Activated CD4-positive, alpha-beta T cell treated with anti-CD3 and anti-CD28 coated beads, Interleukin-2, amount 10 ng/mL, durations not matched to agents 24 days and 14 days (primary cell): ENCODE data around the gene BST1. TPM values are rescaled to one million over a fixed set of nuclear protein-coding genes. Genes with fewer than 3 reads are reported as not detected.
"Not testable (repeated sequence)": the region's sequence is repeated elsewhere in the genome, so short reads cannot be mapped to it uniquely, and the experiment has no call there.

ENCODE experiments used
- DNase-seq: peaks from one replicate; pipeline ENCODE4 v3.0.0; 2022
- H3K27ac Mint-ChIP-seq: one replicate; pipeline ENCODE4 v1.8.0; 2022; ENCODE audit warnings: mild to moderate bottlenecking, mixed read lengths
- H3K27me3 Mint-ChIP-seq: one replicate; pipeline ENCODE4 v1.8.0; 2022; ENCODE audit warnings: mixed read lengths
- H3K36me3 Mint-ChIP-seq: one replicate; pipeline ENCODE4 v1.8.0; 2022; ENCODE audit warnings: low read depth, mild to moderate bottlenecking, mixed read lengths
- H3K4me1 Mint-ChIP-seq: one replicate; pipeline ENCODE4 v1.8.0; 2021; ENCODE audit warnings: mixed read lengths
- H3K4me3 Mint-ChIP-seq: one replicate; pipeline ENCODE4 v1.8.0; 2022; ENCODE audit warnings: mild to moderate bottlenecking, moderate library complexity, mixed read lengths
- H3K9me3 Mint-ChIP-seq: one replicate; pipeline ENCODE4 v1.8.0; 2021; ENCODE audit warnings: mixed read lengths
- intact Hi-C: fragments of 100-400 bp; cut with micrococcal nuclease; formaldehyde crosslinking; loops from one replicate; pipeline ENCODE4 v1.15.1; 2023
- total RNA-seq: library from RNA; stranded (reverse); gene quantifications from 2 replicates; pipeline ENCODE4 v1.2.3, GENCODE V29; 2022

Gene BST1
- total RNA-seq, 1 donor from 2014 or later, result 0.72 TPM

DNA sequence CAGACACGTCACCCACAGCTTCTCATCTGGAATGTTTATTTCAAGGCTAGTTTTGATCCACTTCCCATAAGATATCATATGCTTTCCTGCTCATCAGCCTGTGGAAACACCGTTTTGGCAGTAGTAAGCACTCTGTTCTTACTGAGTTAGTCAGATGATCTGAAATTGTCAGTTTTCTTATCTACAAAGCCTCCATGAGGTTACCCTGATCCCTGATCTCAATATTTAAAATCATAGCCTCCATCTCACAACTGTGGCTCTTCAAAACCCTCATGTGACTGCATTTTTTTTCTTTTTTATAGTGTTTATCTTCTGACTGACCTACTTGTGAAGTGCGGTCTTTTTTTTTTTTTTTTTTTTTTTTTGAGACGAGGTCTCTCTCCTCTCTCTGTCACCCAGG is 22.7 kb downstream of the BST1 start:
- Mint-ChIP-seq H3K36me3 (no peaks in the 10 kb centered on the region), H3K27me3 (peaks cover 2% of the 10 kb centered on the region), H3K27ac (no peak overlapping the region), H3K4me3 (no peak overlapping the region), H3K4me1 (peaks cover 5% of the 10 kb centered on the region), H3K9me3 (no peaks in the 10 kb centered on the region)
- DNase-seq, result no peak
- intact Hi-C loops, result no loop called here

DNA sequence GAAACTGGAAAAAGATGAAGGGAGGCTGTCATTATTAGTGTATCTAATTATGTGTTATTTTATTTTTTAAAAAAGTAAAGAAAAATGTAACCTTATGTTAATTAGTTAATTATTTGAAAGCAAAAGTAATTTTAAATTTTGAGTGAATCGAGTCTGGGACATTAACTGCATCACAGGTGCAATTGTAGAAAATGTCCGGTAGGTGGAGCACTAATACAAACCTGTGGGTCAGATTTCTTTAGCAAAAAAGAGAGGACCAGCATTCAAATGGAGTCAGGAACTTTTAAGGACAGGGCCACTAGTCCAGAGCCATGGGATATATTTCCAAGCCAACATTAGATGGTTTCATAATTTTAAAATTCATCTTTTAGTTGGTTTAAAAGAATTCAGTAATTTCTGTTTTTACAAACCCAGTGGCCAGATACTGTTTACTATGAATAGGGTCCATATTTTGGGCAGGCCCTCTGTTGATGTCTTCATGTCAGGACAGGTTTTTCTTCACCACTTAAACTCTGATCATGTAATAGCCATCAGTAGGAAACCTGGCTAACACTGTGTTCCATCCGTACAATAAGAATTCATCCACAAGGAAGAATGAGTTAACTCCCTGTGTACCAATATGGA is 27.2 kb downstream of the BST1 start:
- intact Hi-C loops, result loop anchor here (1.0 to 2.0 kb wide), 7 partner anchors 8 to 271 kb away; partner anchors contain the start of gene CD38
- H3K36me3 Mint-ChIP-seq, result peaks cover 4% of the 10 kb centered on the region
- H3K9me3 Mint-ChIP-seq, result peaks cover 10% of the 10 kb centered on the region
- H3K27me3 Mint-ChIP-seq, result peaks cover 2% of the 10 kb centered on the region
- no peak overlapping the region for H3K27ac Mint-ChIP-seq
- peak; percentile 81 for DNase-seq
- no peak overlapping the region for H3K4me3 Mint-ChIP-seq
- H3K4me1 Mint-ChIP-seq, result peaks cover 21% of the 10 kb centered on the region

DNA sequence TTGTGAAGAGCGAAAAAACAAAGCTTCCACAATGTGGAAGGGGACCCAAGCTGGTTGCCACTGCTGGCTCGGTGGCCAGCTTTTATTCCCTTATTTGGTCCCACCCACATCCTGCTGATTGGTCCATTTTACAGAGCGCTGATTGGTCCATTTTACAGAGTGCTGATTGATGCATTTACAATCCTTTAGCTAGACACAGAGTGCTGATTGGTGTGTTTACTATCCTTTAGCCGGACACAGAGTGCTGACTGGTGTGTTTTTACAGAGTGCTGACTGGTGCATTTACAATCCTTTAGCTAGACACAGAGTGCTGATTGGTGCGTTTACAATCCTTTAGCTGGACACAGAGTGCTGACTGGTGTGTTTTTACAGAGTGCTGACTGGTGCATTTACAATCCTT is 30.2 kb downstream of the BST1 start:
- DNase-seq, intact Hi-C loops, H3K27me3 Mint-ChIP-seq, H3K27ac Mint-ChIP-seq, H3K36me3 Mint-ChIP-seq, H3K4me3 Mint-ChIP-seq: not testable (repeated sequence)
- Mint-ChIP-seq H3K9me3 (peaks cover 14% of the 10 kb centered on the region), H3K4me1 (peaks cover 36% of the 10 kb centered on the region)

DNA sequence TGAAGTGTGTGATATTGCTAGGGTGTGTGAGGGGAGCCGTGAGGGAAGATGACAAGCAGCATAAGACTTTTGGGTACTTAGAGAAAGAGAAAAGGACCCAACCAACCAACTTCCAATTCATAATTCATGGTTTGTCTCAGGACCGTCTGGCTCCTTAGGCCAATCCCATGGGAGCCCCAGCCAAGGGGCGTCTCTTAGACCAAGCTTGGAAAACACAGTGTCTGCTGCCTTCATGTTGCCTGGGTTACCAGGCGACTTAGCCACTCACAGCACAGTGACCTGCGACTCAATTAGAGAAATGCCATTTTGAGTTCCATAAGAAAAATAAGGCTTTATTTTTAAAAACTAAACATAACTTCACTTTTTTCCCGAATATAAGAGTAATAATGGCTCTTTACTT is 32.7 kb downstream of the BST1 start:
- H3K9me3 Mint-ChIP-seq, result peaks cover 16% of the 10 kb centered on the region
- no peak for DNase-seq
- no peaks in the 10 kb centered on the region for H3K27me3 Mint-ChIP-seq
- H3K27ac Mint-ChIP-seq, result no peak overlapping the region
- peaks cover 15% of the 10 kb centered on the region for H3K36me3 Mint-ChIP-seq
- intact Hi-C loops, result loop anchor here (5.0 kb wide), 1 partner anchor 53 kb away; the partner anchor contains the start of gene FAM200B
- peaks cover 46% of the 10 kb centered on the region for H3K4me1 Mint-ChIP-seq
- no peak overlapping the region for H3K4me3 Mint-ChIP-seq

DNA sequence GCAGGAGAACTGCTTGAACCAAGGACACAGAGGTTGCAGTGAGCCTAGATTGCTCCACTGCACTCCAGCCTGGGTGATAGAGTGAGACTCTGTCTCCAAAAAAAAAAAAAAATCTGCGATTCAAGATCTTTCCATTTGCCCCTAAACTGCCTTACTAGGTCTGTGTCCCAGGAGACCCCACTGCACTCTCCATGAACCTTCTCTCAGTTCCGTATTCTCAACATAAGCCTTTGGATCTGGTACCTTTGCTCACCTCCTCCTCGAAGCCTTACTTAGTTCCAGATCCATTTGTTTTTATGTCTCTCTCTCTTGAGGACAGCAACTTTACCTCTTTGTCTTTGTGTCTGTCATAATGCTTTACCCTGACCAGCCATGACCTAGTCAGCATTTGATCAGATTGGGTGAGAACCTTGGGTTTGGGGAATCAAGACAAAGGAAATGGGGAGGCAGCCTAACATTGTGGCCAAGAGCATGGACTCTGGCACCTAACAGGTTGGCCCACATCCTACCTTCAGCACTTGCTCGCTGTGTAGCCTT is 33.7 kb downstream of the BST1 start:
- no peak for DNase-seq
- Mint-ChIP-seq H3K4me1 (peaks cover 38% of the 10 kb centered on the region), H3K9me3 (peaks cover 16% of the 10 kb centered on the region), H3K27me3 (no peaks in the 10 kb centered on the region), H3K4me3 (no peak overlapping the region), H3K36me3 (peaks cover 21% of the 10 kb centered on the region), H3K27ac (no peak overlapping the region)
- intact Hi-C loops, result loop anchor here (5.0 kb wide), 1 partner anchor 54 kb away; the partner anchor contains the start of gene FAM200B

DNA sequence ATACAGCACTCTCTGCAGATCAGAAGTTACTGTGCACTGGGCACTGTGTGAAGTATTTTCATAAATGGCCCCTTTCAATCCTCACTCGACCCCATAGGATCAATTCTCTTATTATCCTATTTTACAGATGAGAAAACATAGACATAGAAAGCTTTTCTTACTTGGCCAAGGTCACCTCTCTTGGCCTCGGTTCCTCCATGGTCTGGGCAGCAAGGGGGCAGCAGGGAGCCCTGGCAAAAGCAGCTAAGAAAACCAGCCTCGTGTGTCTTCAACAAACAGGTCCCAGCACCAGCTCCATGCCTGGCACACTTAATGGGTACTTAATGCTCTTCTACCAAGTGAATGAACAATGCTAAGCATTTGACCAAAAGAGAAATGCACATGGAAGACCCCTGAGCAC is 34.4 kb downstream of the BST1 start:
- DNase-seq, result no peak
- Mint-ChIP-seq H3K4me3 (no peak overlapping the region), H3K4me1 (peaks cover 38% of the 10 kb centered on the region), H3K27ac (no peak overlapping the region), H3K9me3 (peaks cover 21% of the 10 kb centered on the region), H3K36me3 (peaks cover 26% of the 10 kb centered on the region), H3K27me3 (no peaks in the 10 kb centered on the region)
- intact Hi-C loops, result loop anchor here (5.0 kb wide), 1 partner anchor 55 kb away; the partner anchor contains the start of gene FAM200B

DNA sequence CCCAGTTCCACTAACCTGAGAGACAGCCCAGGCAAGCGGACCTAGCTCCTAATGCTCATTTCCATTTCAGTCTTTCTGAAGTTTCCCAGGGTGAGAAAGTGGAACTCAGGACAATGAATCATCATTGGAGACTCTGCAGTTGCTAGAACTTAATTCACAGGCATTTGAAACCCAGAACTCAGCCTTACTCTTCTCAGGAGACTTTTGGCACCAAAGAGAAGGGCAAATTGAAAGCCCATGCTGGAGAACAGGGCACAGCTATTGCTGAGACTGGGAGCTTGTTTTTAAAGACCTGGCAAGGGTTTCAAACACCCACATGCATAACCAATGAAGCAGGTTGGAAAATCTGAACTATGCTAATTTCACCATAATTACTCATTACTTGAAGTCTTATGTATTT is 36.0 kb downstream of the BST1 start:
- H3K4me1 Mint-ChIP-seq, result peaks cover 40% of the 10 kb centered on the region
- H3K36me3 Mint-ChIP-seq, result peaks cover 29% of the 10 kb centered on the region
- no peak for DNase-seq
- no peaks in the 10 kb centered on the region for H3K27me3 Mint-ChIP-seq
- H3K9me3 Mint-ChIP-seq, result peaks cover 17% of the 10 kb centered on the region
- H3K27ac Mint-ChIP-seq, result peak overlapping the region; percentile 77
- intact Hi-C loops, result loop anchor here (1.0 to 5.0 kb wide), 6 partner anchors 9 to 57 kb away; partner anchors contain the start of gene FAM200B
- peak overlapping the region; percentile 27 for H3K4me3 Mint-ChIP-seq

DNA sequence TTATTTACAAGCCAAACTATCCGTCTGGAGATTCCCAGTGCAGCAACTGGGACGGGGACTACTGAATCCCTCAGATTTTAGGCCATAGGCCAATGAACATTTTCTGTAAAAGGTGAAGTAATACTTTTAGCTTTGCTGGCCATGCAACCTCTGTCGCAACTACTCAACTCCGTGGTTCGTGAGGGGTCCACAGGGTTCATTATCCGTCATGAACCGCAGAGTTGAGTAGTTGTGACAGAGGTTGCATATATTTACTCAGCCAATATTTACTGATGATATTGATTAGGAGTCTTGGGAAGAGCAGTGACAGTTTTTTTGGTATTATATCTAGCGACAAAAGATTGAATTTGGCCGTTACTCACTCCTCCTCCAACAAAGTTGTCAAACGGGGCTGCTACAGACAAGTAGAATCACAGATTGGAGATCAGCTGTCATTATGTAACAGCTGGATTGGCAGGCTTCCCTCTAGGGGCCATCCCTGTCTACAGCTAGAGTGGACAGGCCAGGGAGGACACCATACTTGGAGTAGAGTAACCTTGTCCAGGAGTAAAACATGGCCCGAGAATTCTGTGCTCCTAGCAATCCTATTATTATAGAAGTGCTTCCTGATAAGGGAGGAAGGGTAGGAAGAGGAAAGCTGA is 38.0 kb downstream of the BST1 start:
- Mint-ChIP-seq H3K27ac (no peak overlapping the region), H3K4me1 (peaks cover 31% of the 10 kb centered on the region)
- DNase-seq, result no peak

DNA sequence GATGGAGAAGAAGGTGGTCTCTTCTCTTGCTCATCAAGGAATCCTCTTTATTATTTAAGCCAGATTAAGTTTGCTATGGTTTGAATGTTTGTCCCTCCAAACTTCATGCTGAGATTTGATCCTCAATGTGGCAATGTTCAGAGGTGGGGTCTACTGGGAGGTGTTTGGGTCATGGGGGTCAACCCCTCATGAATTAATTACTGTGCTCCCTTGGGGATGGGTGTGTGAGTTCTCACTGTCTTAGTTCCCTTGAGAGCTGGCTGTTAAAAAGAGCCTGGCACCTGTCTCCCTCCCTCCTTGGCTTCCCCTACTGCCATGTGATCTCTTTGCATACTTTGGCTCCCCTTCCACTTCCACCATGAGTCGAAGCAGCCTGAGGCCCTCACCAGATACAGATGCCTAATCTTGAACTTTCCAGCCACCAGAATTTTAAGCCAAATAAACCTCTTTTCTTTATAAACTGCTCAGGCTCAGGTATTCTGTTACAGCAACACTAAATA is 39.3 kb downstream of the BST1 start:
- no peaks in the 10 kb centered on the region for H3K27me3 Mint-ChIP-seq
- peaks cover 29% of the 10 kb centered on the region for H3K9me3 Mint-ChIP-seq
- DNase-seq, result no peak
- no peak overlapping the region for H3K27ac Mint-ChIP-seq
- H3K4me1 Mint-ChIP-seq, result peaks cover 32% of the 10 kb centered on the region
- peaks cover 37% of the 10 kb centered on the region for H3K36me3 Mint-ChIP-seq
- intact Hi-C loops, result no loop called here
- no peak overlapping the region for H3K4me3 Mint-ChIP-seq

More for the DNA sequence above, 38.0 kb downstream of the BST1 start:
- H3K36me3 Mint-ChIP-seq, result peaks cover 35% of the 10 kb centered on the region
- H3K27me3 Mint-ChIP-seq, result no peaks in the 10 kb centered on the region
- intact Hi-C loops, result no loop called here
- no peak overlapping the region for H3K4me3 Mint-ChIP-seq
- peaks cover 24% of the 10 kb centered on the region for H3K9me3 Mint-ChIP-seq

DNA sequence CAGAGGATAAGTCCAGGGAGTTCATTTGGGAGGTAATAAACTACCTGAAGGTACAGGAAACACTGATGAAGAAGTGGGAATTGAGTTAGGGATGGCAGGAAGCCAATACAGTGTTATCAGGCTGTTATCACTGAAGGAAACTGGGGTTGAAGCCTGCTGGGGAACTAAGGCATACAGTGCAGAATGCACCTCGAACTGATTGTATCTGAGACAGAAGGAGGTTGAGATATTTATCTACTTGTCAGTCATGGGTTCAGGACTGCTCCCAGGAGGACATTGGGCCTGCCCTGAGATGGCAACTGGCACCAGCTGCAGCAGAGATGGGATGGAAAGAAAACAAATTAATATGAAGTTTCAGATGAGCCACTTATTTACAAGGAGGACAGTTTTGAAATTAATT is 39.8 kb downstream of the BST1 start:
- Mint-ChIP-seq H3K4me3 (no peak overlapping the region), H3K27ac (no peak overlapping the region), H3K36me3 (peaks cover 37% of the 10 kb centered on the region), H3K9me3 (peaks cover 29% of the 10 kb centered on the region), H3K4me1 (peaks cover 27% of the 10 kb centered on the region), H3K27me3 (no peaks in the 10 kb centered on the region)
- intact Hi-C loops, result no loop called here
- no peak for DNase-seq

DNA sequence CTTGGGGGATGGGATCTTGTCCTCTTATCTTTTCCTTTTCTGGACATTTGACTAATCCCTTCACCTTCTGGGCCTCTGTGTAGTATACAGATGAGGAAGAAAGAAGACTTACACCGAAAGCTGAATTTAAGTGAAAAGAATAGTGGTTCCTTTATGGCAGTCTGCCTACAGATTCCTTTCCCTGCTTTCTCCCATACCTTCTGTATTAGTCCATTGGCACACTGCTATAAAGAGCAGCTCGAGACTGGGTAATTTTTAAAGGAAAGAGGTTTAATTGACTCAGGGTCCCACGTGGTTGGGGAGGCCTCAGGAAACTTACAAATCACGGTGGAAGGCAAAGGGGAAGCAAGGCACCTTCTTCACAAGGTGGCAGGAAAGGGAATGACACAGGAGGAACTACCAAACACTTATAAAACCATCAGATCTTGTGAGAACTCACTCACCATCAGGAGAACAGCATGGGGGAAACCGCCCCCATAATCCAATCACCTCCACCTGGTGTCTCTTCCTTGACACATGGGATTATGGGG is 41.2 kb downstream of the BST1 start:
- Mint-ChIP-seq H3K4me1 (peaks cover 16% of the 10 kb centered on the region), H3K36me3 (peaks cover 40% of the 10 kb centered on the region), H3K27ac (no peak overlapping the region), H3K27me3 (no peaks in the 10 kb centered on the region), H3K4me3 (no peak overlapping the region), H3K9me3 (peaks cover 28% of the 10 kb centered on the region)
- intact Hi-C loops, result no loop called here
- DNase-seq, result no peak

DNA sequence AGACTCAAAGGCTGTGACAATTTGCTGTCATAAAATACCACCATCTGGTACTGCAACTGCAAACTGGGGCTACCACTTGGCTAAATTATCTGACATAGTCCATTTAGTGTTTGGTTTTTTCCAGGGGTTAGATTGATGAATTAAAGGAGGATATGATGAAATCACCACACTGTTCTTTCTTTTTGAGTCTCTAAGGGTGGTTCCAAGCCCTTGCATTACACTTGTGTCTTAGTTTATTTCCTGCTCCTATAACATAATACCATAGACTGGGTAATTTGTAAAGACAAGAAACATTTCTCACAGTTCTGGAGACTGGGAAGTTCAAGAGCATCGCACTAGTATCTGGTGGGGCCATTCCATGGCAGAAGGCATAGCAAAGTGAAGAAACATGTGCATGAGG is 43.2 kb downstream of the BST1 start:
- Mint-ChIP-seq H3K4me1 (peaks cover 10% of the 10 kb centered on the region), H3K36me3 (peaks cover 30% of the 10 kb centered on the region), H3K27me3 (no peaks in the 10 kb centered on the region), H3K9me3 (peaks cover 32% of the 10 kb centered on the region), H3K27ac (no peak overlapping the region), H3K4me3 (no peak overlapping the region)
- DNase-seq, result no peak
- intact Hi-C loops, result no loop called here

DNA sequence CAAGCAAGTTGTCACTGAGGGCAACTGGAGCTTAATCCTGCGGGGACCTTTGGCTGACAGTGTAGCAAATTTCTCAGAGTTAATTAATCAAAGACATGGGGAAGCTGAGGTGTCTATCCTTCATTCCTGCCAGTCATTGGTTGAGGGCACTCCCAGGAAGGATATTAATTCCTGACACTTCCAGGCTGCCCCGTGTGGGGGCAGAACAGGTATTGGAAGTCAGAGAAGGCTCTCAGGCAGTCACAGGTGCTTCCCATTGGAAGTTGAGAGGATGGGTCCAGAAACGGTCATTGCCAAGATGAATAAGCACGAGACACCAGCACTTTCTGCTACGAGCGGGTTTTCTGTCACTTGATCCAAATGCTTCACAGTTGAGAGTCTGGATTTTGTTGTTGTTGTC is 46.1 kb downstream of the BST1 start:
- no peak overlapping the region for H3K27ac Mint-ChIP-seq
- H3K36me3 Mint-ChIP-seq, result peaks cover 14% of the 10 kb centered on the region
- no peak overlapping the region for H3K4me3 Mint-ChIP-seq
- peaks cover 26% of the 10 kb centered on the region for H3K9me3 Mint-ChIP-seq
- peaks cover 18% of the 10 kb centered on the region for H3K4me1 Mint-ChIP-seq
- intact Hi-C loops, result no loop called here
- no peaks in the 10 kb centered on the region for H3K27me3 Mint-ChIP-seq
- DNase-seq, result no peak

DNA sequence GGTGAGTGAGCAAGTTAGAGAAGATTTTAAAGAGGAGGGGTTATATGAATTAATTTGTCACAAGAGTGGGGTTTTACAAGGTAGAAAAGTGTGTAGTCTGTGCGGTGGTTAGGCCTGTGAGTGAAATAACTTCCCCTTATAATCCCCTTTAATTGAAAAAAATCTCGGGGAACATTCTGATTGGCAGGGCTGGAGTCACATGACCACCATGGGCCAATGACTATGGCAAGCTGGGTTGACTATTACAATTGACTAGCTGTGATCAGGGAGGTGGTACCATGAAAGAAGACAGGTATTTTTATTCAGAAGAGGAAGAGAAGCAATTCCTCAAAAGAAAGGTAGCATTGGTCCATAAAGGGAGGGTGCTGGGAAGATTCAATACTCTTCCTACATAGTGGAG is 48.3 kb downstream of the BST1 start:
- peaks cover 7% of the 10 kb centered on the region for H3K36me3 Mint-ChIP-seq
- H3K27me3 Mint-ChIP-seq, result no peaks in the 10 kb centered on the region
- no peak for DNase-seq
- intact Hi-C loops, result no loop called here
- no peak overlapping the region for H3K4me3 Mint-ChIP-seq
- peaks cover 35% of the 10 kb centered on the region for H3K4me1 Mint-ChIP-seq
- peaks cover 13% of the 10 kb centered on the region for H3K9me3 Mint-ChIP-seq
- H3K27ac Mint-ChIP-seq, result no peak overlapping the region
